NCI-H1694 treated with DMSO at 0.1 percent for 48 hours (cell line): ENCODE measurements around the gene MATN4.

Source experiments
- DNase-seq: peaks from one replicate; lab custom pipeline; 2025; lab: John Stamatoyannopoulos, UW

MATN4 gene

DNA sequence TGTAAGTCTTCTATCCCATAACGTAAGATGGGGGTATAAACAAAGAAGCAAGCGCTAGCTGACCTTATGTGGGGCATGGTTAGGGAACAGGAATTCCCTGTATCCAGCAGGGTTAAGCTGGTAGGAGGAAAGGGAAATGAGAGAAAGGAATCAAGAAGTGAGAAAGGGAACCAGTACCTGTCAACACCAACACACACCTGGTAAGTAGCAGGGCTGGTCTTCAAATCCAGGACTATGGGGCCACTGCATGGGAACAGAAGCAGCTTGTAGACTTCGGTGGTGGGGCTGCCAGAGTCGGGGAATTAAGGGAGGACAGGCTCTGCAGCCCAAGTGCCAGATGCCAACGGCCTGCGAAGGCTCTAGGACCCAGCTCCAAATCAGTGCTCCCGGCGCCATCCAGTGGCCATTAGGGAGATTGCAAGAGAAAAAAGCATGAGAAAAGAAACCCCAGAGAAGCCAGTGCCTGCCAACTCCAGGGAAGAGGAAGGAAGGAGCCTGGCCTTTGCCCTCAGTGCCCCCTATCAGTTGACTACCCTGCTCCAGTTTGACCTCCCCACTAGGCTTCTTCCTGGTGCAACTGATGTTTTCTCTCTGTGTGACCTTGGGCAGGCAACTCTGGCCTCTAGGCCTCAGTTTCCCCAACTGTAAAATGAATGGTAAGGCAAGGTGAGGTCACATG lies 17.3 kb downstream of the MATN4 start:
- peak; percentile 63 for DNase-seq

DNA sequence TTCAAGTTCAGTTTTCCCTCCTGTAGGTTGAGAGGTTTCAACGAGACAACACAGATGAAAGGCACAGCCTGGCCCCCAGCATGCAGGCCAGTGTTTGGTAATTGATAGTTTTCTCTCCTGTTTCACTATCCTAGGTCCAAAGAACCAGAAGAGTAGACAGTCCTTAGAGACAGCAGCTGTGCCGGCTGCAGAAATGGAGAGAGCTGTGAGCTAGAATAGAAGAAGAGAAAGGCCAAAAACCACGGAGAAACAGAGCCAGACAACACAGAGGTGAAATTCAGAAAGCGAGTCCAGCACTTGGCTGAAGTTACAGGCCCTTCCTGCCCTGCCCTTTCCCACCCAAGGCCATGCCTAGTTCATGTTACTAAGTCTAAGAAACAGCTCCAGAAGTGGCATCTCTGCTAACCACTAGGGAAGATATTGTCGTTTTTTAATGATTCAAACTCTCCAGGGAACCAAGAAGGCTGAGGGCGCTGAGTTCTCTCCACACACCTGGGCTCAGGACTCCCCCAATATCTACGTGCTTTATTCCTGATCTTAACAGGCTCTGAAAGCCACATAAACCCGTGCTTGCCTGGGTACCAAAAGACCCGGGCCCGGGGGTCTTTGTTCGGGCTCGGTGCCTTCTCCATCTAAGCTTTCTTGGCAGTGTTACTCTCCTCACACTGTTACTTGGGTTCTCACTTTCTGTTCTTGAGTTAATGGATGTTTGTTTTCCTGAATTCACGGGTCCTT lies 18.0 kb downstream of the MATN4 start:
- DNase-seq, result no peak

DNA sequence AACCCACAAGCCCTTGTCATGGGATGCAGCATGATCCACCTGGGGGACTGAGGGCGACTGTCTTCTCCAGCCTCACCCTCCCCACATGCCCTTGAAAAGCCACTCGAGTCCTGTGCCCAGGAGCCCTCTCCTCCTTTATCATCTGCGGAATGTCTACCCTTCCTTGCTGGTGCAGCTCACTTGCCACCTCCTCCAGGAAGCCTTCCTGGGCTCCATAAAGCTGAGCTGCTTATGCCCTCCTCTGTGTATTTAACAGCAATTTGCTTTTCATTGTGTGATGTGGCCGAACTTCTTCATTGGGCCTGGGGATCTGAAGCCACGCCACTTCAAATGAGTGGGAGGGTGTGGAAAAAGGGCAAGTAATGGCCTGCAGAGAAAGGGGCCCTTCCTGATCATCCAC lies 19.2 kb downstream of the MATN4 start:
- no peak for DNase-seq

DNA sequence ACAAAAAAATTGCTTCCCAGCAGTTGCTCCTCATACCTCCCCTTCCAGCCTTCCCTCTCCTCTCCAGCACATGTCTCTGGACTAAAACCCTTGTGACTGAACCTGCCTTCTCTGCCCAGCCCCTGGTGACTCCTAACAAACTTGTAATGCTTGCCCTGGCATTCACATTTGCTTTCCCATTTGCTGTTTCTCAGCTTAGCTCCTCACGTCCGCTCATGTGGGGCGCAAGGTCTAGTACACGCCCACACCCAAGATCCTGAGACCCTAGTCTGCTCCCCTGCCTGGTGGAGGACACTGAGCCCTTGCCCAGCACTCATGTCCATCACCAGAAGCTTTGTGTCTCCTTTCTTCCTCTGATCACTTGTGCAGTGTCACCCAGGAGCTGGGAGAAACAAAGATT lies 19.7 kb downstream of the MATN4 start:
- DNase-seq, result no peak

DNA sequence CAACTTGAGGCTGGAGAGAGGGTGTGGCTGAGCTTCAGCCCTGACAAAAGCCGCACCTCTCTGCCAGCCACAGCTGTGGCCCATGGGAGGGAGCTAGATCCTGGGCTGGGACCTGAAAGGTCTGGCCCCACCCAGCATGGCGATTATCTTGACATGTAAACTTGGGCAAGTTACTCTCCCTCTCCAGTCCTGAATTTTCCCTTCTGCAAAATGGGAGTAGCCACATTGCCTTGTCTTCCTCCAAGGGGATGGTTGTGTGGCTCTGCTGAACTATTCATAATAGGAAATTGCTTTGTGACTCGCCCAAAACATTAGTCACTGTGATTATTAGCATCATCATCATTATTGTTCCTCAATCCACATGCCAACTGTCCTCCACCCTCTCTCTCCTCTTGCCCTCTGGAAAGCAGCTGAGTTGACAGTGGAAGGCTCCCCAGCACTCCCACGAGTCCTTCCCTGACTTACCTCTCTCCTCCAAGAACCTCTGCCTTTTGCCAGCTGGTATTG lies 24.5 kb downstream of the MATN4 start:
- no peak for DNase-seq

DNA sequence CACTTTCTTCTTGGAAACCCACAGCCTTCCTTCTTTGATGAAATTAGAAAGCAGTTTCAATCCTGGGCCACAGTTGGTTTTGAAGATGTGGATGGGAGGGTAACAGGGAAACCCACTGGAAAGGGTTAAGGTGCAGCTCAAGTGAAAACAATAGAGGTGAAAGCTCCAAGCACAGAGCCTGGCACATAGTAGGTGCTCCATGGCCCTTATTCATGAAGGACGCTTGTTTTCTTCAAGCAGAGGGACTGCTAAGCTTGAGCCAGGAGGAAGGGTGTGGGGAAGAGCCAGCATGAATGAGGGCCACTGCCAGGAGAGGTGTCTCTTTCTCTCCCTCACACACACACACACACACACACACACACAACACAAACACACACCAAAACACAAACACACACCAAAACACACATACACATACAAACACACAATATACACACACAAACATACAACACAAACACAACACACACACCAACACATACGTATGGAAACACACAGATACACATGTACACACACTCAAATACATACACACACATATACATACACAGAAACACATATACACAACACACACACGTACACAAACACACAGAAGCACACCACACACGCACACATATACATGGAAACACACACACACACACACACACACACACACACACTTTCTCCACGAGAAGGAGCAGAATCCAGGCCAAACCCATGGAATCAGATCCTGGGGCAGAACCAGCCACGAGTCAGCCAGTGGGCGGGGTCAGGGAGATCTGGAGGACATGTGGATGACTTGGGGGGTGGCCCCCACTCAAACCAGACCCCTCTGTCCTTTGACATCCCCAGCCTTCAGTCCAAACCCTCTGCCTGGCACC lies 25.2 kb downstream of the MATN4 start:
- no peak for DNase-seq

DNA sequence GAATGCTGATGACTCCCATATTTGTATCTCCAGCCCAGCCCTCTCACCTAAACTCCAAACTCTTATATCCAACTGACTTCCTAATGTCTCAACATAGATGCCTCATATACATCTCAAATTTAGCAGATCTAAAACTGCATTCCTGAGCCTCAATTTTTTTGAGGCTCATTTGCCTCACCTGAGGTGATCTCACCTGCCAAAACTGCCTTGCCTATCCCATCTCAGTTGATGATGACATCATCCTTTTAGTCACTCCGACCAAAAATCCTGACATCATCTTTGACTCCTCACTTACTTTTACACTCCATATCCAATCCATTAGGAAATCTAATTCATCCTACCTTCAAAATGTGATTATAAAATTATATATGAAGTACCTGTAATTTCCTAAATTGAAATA lies 28.1 kb downstream of the MATN4 start:
- no peak for DNase-seq

DNA sequence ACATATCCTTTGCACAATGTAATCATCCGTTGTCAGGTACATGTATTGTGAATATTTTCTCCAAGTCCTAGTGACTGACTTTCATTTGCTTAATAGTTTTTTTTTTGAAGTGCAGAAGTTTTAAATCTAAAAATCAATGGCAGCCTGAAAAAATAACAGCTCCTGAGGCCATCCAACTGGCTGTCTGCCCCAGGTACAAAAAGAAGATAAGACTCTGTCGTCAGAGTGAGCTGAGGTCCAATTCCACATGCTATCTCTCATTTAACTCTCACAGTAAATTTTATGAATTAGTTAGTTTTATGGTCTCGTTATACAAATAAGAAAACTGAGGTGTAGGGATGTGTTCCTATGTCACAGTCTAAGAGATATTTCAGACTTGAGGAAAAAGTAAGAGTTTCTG lies 32.8 kb downstream of the MATN4 start:
- no peak for DNase-seq

DNA sequence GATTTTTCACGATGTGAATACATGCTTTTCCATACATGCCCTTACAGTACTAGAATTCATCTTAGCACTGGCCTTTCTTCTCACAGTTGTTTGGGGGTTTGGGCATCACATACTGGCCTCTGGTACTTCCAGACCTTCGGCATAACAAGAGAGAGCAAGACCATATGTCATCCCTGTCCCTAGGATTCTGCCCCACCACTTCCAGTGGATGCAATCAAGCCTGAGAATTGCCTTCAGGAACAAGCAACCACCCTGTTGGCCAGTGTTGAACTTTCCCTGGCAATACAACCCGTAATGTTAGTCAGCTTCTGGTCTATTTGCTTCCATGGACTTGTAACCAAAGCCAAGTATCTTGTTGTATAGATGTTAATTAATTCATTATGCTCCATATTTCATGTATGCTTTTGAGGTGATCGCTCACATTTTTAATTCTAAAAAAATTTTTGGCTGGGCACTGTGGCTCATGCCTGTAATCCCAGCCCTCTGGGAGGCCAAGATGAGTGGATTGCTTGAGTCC lies 38.3 kb downstream of the MATN4 start:
- no peak for DNase-seq

DNA sequence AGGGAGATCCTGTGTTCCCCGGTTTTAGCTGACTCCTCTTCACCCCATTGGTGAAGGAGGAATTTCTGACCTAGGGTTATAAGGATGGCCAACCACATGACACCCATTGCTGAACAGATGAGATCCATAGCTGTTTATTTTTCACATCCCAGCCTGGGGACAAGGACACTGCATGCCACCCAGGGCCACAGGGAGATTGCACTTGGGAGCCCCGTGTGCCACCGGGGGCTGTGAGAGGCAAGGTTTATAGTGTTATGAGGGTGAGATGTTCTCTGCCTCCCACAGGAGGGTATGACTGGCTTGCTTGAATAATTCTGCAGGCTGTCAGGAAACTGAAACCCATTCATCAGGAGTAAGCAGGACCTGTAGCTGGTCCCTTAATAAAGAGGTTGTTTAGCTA lies 39.0 kb downstream of the MATN4 start:
- no peak for DNase-seq

DNA sequence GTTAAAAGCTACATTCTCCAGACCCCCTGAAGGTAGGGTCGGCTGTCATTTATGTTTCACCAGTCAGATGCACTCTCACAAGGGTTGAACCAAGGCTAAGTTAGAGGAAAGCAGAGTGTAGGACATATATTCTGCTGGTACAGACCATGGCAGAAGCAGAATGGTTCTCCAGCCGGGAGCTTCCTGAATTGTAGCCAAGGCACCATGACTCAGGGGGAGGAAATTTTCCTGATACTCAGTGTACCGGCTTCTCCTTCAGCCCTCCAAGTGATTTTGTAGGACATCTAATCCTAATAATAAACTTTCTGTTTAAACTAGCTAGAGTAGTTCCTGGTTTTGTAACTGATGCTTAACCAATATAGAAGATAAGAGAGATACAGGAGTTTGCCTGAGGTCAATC lies 39.6 kb downstream of the MATN4 start:
- DNase-seq, result no peak

DNA sequence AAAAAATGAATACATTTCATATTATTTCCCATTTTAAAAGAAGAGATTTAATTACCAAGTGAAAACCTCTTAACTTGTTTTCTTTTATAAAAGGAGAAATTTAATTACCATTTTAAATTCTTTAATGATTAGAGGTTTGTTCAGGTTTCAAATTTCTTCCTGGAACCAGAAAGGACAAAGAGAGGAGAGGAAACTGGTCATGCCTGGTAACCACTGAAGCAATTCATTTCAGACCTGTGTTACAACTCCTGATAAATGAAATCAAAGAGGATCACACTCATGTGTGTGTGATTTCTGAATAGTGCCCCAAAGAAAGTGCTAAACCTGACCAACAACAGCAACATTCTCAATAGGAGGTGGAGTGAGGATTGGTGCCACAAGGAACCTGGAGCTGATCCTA lies 41.1 kb downstream of the MATN4 start:
- DNase-seq, result no peak

DNA sequence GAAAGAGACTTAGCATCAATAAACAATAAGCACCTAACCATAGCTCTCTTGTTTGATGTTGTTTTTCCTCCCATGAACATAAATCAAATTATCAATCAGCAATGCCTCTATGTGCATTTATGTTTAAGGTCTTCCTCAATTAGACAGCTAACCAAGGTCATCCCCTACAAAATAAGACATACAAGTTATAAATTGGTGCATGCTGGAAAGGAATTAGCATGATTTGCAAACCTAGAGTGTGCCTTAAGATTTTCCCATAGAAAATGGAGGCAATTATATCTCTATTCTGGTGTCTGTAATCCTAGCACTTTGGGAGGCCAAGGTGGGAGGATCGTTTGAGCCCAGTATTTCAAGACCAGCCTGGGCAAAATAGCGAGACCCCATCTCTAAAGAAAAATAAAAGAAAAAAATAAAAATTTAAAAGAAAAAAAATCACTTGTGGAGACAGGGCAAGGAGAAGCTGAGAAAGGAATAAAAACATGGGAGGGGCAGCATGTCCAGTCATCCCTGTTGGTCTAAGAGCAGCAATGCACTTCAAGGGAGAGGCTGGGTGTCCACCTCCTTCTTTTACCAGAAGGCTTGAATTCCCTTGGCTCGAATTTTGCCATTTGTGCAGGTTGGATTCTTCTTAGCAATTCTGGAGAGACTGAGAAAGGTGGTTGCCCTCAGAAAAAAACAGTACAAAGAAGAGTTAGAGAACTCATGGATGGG lies 44.4 kb downstream of the MATN4 start:
- no peak for DNase-seq

DNA sequence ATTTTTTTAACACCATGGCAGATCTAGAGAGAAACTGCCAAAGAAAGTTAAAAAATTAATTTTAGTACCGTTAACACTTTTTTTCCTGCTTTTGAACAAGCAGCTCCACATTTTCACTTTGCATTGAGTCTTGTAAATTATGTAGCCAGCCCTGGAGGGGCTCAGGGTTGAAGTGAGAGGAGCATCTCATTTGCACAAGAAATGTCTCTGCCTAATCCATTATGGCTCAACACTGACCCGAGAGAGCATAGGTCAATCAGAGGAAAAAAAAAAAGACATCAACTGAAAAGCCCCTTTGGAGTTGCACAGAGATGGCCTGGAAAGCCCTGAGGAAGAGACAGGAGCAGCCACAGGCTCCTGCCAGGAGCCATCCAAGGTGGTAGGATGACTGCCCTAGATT lies 49.4 kb downstream of the MATN4 start:
- no peak for DNase-seq

DNA sequence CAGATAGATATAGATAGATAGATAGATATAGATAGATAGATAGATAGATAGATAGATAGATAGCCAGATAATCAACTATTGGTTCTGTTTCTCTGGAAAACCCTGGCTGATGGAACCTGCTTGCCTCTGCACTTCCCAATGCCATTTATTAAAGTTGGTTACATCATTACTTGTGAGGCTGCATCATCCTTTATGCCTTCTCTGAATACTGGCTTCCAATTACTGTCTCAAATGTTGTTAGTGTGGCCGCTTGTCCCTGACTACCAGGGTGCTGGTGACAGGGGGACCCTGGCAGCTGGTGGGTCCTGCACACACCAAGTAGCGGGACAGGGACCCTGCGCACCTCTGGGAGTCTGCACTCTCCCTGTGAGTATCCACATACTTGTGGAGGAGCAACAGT lies 49.8 kb downstream of the MATN4 start:
- no peak for DNase-seq

DNA sequence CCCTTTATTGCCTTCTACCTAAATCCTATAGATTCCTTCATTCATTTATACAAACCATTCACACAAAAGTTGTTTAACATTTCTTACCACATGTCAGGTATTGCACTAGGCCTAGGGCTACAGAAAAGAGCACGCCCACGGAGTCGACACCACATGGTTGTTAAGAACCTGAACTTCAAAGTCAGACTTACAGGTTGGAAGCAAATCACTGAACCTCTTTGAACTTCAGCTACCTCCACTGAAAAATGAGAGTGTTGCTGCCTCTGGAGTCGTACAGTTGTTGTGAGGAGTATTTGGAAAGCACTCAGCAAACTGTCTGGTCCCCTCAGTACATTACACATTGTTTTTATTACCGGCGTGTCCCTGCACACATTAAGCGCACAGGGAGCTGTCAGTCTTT lies 50.4 kb downstream of the MATN4 start:
- no peak for DNase-seq

DNA sequence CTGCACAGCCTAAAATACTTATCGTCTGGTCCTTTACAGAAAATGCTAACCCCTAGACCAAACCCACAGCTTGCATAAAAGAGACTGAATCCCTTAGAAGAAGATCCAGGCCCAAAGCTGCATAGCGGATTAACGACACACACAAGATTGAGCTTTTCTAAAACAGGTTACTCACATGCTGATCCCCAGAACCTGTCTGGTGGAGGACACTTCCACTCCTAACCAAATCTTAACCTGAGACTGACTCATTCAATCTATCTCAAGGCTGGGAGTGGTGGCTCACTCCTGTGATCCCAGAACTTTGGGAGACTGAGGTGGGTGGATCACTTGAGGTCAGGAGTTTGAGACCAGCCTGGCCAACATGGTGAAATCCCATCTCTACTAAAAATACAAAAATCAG lies 50.9 kb downstream of the MATN4 start:
- DNase-seq, result no peak

DNA sequence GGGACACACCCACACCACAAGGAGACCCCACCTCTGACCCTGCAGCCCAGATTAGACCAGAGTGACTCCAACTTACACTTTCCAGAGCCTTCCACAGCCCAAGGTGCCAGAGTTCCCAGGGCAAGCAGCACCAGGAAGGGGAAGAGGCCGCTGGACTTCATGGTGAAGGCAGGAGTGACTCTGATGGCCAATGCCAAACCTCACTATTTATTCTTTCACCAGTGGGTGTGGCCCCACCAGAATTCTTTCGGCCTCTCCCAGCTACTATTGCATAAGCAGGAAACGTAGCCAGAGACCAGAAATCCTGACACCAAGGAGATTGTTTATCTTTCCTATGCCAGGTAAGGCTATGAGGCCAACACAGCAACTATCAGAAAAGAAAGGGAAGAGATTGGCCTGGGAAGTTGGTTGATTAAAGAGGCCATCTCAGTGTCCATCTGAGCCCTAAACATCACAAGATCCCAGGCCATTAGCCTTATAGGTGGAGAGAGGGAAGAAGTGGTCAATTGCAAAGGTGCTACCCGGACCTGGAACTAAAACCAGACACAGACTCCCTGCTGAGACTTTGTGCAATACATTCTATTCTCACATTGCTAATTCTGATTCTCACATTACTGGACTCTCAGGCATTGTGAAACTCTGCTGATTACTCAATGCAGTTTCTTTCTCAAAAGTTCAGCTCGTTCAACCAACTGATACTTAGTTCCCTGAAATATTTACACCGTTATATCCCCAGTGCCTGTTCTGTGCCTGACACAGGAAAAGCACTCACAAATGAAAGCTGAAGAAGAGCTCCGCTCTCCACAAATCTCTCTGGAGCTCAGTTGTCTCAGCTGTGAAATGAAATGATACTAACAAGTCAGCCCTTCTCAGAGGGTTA lies 53.5 kb downstream of the MATN4 start, which contains the start of gene SLPI:
Gene SLPI, minus strand, starts transcription at position 182 of the 880 bp plus-strand sequence. Its CDS starts 21 bp downstream, at position 161.
- no peak for DNase-seq

DNA sequence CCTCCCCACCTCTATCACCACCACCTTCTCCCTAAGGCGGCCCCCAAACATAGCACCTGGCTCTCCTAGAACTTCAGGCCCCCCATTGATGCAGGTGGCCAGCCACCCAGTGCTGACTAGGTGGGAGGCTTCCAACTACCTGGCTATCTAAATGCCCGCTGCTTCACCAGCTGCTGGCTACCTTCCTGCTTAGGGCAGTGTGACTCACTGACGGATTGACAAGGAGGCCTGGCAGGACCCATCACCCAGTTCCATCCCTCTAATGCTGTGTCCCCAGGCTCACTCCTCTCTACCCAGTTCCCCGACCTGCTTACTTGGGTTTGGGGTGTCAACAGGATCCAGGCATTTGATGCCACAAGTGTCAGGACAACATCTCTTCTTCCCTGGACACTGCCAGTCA lies 54.8 kb downstream of the MATN4 start:
- DNase-seq, result no peak

DNA sequence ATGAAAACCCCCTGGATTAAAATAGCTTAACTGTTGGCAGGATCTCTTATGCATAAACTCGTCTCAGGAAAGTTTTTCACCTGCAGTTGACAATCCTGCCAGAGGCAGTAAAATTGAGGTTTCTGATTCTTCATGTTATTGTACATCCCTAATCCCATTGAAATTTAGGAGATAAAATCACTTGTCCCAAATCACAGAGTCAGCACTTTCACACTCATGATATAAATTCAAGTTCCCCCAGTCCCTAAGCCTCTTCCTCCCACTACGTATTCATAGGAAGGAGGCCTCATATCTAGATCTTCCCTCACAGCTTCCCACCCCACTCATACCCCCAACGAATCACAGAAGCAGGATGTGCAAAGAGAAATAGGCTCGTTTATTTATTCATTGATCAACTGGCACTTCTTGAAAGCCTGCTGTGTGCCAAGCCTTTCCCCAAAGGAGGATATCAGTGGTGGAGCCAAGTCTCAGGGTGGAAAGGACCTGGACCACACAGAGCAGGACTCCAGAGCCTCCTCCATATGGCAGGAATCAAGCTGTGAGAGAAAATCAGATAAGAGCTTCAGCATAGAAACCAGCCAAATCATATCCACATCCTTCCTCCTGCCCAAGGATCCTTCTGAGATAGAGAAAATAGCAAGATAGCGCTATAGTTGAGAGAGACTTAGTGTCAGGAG lies 56.1 kb downstream of the MATN4 start:
- DNase-seq, result no peak
